ENCODE measurements around the gene RHBDF1. TPM values are rescaled to one million over a fixed set of nuclear protein-coding genes. Genes with fewer than 3 reads are reported as not detected.

The RHBDF1 gene
- total and polyA plus RNA-seq, 2 experiments from 2014 or later: 22.6 to 24.5 TPM

DNA sequence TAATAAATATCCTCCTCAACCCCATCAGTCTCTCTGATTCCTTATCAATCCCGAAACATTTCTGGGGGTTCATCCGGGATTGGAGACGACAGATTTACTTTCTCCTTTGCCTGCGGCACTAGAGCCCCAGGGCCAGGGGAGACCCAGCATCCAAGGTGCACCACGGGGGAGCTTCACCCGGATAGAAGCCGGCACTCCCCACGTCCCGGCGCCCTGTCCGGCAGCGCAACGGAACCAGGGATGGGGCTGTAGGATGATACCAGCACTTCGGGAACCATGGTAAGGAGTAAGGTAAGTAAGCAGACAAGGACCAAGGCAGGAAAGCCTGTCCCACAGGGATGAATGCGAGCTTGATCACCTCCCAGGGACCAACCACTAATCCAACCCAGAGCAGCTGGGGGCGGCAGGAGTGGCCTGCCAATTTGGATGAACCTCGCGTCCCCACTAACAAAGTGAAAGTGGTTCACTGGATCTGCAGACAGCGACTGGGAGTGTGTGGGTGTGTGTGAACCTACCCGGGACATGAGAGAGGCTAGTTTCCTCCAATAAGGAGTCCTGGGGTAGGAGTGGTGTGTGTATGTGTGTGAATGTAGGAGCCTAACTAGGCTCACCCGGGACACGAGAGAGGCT, 30.9 kb downstream of the RHBDF1 start:
- Mint-ChIP-seq H3K27me3 (ENCODE audit: insufficient read depth, low read depth, poor library complexity) (peaks cover 2% of the 10 kb centered on the region), H3K4me1 (0 out of 3 replicates have a peak, but pooled peaks cover 2% of the 10 kb centered on the region), H3K4me3 (no peak overlapping the region), H3K36me3 (ENCODE audit: low read depth) (peaks cover 61% of the 10 kb centered on the region), H3K27ac (no peak overlapping the region), H3K9me3 (no peaks in the 10 kb centered on the region)
- 0 out of 2 replicates have a peak, but pooled peaks cover 6% of the 10 kb centered on the region for H3F3A ChIP-seq (replicated peaks; ENCODE audit: low read depth)
- no peak overlapping the region for H3K27ac ChIP-seq (ENCODE audit: low read depth)
- TF ChIP-seq EZH2 (IDR thresholded peaks at IDR 0.05; ENCODE audit: low read depth, unreplicated experiment): no peak
- TF ChIP-seq JUNB (IDR thresholded peaks at IDR 0.05; ENCODE audit: unreplicated experiment): no peak
- no peak for TF ChIP-seq CREB1 (CRISPR knock-in tag; IDR thresholded peaks at IDR 0.05; ENCODE audit: low read depth)
- TF ChIP-seq, protein P1, sequence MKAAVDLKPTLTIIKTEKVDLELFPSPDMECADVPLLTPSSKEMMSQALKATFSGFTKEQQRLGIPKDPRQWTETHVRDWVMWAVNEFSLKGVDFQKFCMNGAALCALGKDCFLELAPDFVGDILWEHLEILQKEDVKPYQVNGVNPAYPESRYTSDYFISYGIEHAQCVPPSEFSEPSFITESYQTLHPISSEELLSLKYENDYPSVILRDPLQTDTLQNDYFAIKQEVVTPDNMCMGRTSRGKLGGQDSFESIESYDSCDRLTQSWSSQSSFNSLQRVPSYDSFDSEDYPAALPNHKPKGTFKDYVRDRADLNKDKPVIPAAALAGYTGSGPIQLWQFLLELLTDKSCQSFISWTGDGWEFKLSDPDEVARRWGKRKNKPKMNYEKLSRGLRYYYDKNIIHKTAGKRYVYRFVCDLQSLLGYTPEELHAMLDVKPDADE (IDR thresholded peaks at IDR 0.05): no peak
- TF ChIP-seq ZNF114 (CRISPR knock-in tag; IDR thresholded peaks at IDR 0.05): no peak
- TF ChIP-seq, protein P2, sequence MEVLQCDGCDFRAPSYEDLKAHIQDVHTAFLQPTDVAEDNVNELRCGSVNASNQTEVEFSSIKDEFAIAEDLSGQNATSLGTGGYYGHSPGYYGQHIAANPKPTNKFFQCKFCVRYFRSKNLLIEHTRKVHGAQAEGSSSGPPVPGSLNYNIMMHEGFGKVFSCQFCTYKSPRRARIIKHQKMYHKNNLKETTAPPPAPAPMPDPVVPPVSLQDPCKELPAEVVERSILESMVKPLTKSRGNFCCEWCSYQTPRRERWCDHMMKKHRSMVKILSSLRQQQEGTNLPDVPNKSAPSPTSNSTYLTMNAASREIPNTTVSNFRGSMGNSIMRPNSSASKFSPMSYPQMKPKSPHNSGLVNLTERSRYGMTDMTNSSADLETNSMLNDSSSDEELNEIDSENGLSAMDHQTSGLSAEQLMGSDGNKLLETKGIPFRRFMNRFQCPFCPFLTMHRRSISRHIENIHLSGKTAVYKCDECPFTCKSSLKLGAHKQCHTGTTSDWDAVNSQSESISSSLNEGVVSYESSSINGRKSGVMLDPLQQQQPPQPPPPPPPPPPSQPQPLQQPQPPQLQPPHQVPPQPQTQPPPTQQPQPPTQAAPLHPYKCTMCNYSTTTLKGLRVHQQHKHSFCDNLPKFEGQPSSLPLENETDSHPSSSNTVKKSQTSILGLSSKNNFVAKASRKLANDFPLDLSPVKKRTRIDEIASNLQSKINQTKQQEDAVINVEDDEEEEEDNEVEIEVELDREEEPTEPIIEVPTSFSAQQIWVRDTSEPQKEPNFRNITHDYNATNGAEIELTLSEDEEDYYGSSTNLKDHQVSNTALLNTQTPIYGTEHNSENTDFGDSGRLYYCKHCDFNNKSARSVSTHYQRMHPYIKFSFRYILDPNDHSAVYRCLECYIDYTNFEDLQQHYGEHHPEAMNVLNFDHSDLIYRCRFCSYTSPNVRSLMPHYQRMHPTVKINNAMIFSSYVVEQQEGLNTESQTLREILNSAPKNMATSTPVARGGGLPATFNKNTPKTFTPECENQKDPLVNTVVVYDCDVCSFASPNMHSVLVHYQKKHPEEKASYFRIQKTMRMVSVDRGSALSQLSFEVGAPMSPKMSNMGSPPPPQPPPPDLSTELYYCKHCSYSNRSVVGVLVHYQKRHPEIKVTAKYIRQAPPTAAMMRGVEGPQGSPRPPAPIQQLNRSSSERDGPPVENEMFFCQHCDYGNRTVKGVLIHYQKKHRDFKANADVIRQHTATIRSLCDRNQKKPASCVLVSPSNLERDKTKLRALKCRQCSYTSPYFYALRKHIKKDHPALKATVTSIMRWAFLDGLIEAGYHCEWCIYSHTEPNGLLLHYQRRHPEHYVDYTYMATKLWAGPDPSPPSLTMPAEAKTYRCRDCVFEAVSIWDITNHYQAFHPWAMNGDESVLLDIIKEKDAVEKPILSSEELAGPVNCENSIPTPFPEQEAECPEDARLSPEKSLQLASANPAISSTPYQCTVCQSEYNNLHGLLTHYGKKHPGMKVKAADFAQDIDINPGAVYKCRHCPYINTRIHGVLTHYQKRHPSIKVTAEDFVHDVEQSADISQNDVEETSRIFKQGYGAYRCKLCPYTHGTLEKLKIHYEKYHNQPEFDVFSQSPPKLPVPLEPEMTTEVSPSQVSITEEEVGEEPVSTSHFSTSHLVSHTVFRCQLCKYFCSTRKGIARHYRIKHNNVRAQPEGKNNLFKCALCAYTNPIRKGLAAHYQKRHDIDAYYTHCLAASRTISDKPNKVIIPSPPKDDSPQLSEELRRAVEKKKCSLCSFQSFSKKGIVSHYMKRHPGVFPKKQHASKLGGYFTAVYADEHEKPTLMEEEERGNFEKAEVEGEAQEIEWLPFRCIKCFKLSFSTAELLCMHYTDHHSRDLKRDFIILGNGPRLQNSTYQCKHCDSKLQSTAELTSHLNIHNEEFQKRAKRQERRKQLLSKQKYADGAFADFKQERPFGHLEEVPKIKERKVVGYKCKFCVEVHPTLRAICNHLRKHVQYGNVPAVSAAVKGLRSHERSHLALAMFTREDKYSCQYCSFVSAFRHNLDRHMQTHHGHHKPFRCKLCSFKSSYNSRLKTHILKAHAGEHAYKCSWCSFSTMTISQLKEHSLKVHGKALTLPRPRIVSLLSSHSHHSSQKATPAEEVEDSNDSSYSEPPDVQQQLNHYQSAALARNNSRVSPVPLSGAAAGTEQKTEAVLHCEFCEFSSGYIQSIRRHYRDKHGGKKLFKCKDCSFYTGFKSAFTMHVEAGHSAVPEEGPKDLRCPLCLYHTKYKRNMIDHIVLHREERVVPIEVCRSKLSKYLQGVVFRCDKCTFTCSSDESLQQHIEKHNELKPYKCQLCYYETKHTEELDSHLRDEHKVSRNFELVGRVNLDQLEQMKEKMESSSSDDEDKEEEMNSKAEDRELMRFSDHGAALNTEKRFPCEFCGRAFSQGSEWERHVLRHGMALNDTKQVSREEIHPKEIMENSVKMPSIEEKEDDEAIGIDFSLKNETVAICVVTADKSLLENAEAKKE (CRISPR knock-in tag; IDR thresholded peaks at IDR 0.05): no peak
- TF ChIP-seq STAT1 (IDR thresholded peaks at IDR 0.05; ENCODE audit: unreplicated experiment): no peak
- TF ChIP-seq, protein P3, sequence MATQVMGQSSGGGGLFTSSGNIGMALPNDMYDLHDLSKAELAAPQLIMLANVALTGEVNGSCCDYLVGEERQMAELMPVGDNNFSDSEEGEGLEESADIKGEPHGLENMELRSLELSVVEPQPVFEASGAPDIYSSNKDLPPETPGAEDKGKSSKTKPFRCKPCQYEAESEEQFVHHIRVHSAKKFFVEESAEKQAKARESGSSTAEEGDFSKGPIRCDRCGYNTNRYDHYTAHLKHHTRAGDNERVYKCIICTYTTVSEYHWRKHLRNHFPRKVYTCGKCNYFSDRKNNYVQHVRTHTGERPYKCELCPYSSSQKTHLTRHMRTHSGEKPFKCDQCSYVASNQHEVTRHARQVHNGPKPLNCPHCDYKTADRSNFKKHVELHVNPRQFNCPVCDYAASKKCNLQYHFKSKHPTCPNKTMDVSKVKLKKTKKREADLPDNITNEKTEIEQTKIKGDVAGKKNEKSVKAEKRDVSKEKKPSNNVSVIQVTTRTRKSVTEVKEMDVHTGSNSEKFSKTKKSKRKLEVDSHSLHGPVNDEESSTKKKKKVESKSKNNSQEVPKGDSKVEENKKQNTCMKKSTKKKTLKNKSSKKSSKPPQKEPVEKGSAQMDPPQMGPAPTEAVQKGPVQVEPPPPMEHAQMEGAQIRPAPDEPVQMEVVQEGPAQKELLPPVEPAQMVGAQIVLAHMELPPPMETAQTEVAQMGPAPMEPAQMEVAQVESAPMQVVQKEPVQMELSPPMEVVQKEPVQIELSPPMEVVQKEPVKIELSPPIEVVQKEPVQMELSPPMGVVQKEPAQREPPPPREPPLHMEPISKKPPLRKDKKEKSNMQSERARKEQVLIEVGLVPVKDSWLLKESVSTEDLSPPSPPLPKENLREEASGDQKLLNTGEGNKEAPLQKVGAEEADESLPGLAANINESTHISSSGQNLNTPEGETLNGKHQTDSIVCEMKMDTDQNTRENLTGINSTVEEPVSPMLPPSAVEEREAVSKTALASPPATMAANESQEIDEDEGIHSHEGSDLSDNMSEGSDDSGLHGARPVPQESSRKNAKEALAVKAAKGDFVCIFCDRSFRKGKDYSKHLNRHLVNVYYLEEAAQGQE (IDR thresholded peaks at IDR 0.05; ENCODE audit: unreplicated experiment): no peak
- TF ChIP-seq EZH2phosphoT487 (IDR thresholded peaks at IDR 0.05; ENCODE audit: unreplicated experiment): no peak
- TF ChIP-seq POLR2AphosphoS5 (IDR thresholded peaks at IDR 0.05; ENCODE audit: low read depth): no peak
- ATAC-seq (no peak), DNase-seq (ENCODE audit: low spot score) (no peak)
- no peak overlapping the region for H3K4me2 ChIP-seq
- no peaks in the 10 kb centered on the region for H3K9me2 ChIP-seq (ENCODE audit: insufficient read depth)
- H3K4me1 ChIP-seq (ENCODE audit: insufficient read depth): no peaks in the 10 kb centered on the region
- peaks cover 33% of the 10 kb centered on the region for H3K36me3 ChIP-seq (ENCODE audit: insufficient read depth)
- H3K4me3 ChIP-seq: no peak overlapping the region
- H3K27me3 ChIP-seq (ENCODE audit: insufficient read depth): no peaks in the 10 kb centered on the region
- H2AFZ ChIP-seq: no peak overlapping the region
- peaks cover 10% of the 10 kb centered on the region for H4K20me1 ChIP-seq (replicated peaks; ENCODE audit: insufficient read depth)
- peaks cover 11% of the 10 kb centered on the region for H3K79me2 ChIP-seq (replicated peaks; ENCODE audit: insufficient read depth)

Data from GM23338 (cell line).